HG03442 (cell line): Measurements from ENCODE around the gene GAS7.

ENCODE experiments used
- ATAC-seq: cut with Tn5 transposase; IDR thresholded peaks from one replicate; pipeline ENCODE4 v1.9.1; 2021; ENCODE audit warnings: mild to moderate bottlenecking, moderate library complexity; ENCODE audit not compliant: unreplicated experiment

The GAS7 gene

DNA sequence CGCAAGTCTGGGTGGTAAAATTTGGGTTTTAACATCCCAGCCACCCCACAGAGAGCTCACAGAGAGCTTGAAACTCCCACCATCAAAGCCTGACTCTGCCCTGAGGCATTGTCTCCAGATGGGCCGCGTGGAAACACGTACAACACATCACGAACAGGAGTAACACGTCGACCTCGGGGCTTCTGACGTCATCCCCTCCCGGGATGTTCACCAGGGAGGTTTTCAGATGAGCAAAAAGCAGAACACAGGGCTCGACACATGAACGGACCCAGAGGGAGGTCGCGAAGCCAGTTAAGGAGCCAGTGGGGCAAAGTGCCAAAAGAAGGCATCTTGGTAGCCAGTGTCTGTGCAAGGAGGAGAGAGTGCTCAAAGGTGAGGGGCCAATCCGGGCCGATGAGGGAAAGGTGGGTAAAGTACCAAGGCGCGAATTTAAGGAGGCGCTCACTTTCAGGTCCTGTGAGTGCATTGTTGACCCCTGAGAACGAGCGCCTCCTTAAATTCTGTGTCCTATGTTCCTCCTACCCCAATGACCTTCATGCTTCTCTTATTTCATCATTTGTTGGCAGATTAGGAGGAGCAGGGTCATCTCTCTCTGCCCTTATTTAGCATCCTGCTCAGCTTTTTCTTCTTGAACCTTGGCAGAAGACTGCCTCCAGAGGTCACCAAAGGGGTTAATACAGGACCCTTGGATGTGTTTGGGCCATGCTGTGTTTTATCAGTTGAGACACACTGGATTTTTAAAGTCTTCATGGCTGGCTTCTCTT lies 298.9 kb downstream of the GAS7 start:
- no peak for ATAC-seq

DNA sequence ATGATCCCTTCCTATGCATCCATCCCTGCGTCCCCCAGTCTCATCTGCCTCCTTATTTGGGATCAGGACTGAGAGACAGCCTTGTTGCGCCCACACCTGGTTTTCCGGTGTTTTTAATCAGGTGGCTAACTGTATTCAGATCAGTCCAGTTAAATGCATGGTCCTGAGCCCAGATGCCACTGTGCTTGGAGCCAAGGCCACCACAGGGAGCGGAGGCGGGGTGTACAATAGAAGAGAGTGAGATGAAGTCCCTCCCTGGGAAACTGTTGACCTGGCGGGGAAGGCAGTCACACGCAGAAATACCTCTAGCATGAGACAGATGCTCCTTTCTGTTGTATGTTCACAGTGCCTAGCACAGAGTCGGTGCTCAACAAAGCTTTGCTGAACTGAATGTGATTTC lies 299.6 kb downstream of the GAS7 start:
- no peak for ATAC-seq

- ATAC-seq, result no peak
These were observed 300.9 kb downstream of the GAS7 start for GRCh38 chr17:9897372-9897968.

DNA sequence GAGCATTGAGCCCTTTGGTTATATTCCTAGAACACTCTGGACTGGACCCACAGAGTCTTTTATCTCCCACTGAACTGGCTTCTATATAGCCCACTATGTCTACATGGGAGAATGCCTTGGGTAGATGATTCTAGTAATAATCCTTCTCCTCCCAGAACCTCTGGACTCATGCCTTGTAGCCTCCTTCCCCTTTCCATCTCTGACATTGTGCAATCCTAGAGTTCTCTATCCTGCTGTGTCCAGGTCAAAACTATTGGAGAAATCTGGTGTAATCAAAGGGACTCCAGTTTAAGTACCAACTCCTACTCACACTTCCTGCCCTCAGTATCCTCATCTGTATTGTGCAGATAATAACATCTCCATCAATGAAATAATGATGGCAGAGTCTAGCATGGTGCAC lies 302.5 kb downstream of the GAS7 start:
- ATAC-seq, result no peak

DNA sequence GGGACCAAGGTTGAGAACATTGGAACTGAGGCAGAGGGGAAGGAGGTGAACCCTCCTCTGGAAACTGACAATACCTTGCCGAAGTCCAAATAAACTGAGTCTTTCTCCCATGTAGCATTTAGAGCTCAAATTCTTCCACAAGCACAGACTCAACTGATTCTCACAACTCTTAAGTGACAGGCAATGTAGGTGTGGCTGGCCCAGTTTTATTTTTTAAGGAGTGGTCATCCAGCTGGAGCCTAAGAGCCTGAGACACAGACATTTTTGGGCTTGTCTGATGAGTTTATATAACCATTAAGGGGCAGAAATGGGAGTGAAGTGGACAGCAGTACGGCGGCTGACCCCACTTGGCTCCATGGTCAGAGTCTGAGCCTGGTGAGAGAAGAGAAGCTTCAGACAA lies 304.2 kb downstream of the GAS7 start:
- ATAC-seq, result no peak

DNA sequence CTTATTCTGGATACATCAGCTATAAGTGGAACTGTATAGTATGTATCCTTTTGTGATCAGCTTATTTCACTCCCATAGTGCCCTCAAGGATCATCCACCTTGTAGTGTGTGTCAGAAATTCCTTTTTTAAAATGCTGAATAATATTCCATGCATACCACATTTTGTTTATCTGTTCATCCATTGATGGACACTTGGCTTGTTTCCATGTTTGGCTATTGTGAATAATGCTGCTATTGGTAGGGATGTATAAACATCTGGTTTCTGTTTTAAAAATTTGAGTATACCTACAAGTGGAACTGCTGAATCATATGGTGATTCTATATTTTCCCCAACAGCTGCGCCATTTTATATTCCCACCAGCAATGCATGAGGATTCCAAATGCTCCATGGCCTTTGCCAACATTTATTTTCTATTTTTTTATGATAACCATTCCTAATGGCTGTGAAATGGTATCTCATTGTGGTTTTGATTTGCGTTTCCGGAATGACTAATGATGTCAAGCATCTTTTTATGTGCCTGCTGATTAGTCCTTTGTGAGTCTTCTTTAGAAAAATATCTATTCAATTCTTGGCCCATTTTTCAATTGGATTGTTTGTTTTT lies 304.9 kb downstream of the GAS7 start:
- no peak for ATAC-seq

DNA sequence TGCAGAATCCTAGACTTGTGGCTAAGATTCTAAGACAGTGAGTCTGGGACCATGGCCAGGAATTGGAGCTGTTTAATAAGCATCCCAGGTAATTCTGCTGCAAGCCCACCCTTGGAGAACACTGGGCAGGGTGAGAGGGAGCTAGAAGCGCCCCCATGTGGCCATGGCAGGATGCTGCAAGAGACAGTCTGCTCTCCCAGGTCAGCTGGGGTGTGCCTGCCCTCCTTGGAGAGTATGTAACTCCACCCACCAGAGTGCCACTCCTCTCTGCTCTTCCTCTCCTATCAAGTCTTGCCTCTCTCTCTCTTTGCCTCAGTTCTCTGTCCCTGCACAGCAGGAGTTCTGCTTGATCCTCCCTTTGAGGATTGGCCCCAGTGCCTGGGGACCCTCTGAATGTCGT lies 308.3 kb downstream of the GAS7 start:
- no peak for ATAC-seq

GRCh38 chr17:9887508-9887907 lies 310.9 kb downstream of the GAS7 start:
- ATAC-seq, result no peak

- no peak for ATAC-seq
These were observed 312.1 kb downstream of the GAS7 start for GRCh38 chr17:9886141-9886930.

DNA sequence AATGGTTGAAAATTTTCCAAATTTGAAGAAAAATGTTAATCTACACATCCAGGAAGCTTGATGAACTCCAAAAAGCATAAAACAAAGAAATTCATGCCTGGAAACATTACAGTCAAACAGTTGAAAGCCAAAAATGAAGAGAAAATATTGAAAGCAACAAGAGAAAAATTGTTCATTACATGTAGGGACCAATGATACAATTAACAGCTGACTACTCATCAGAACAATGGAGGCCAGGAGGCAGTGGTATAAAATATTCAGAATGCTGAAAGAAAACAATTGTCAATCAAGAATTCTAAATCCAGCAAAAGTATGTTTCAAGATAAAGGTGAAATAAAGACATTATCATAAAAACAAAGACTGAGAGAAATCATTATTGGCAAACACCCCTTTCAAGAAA lies 315.0 kb downstream of the GAS7 start:
- no peak for ATAC-seq

- peak; percentile 55 for ATAC-seq
These were observed 317.8 kb downstream of the GAS7 start for GRCh38 chr17:9880582-9880999.

DNA sequence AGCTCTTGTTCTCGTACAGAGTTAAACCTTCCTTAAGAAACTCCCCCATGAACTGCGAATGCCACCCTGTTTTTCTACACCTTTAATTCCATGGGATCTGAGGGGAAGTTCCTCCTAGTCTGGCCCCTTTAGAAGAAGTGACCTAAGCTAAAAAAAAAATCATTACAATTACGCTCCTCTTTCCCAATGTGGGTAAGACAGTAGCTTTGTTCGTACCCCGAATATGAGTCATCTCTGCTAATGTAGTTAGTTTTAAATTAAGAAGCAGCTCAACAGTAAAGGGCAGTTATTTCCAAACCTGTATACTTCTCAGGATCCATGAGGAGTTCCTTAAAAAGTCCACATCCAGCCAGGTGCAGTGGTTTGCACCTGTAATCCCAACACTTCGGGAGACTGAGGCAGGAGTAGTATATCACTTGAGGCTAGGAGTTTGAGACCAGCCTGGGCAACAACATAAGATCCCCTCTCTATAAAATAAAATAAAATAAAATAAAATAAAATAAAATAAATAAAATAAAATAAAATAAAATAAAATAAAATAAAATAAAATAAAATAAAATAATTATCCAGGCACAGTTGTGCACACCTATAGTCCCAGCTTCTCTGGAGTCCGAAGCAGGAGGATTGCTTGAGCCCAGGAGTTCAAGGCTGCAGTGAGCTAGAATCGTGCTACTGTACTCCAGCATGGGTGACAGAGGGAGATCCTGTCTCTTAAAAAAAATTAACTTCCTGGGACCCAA lies 319.4 kb downstream of the GAS7 start:
- no peak for ATAC-seq

GRCh38 chr17:9878356-9878755 lies 320.1 kb downstream of the GAS7 start:
- no peak for ATAC-seq

DNA sequence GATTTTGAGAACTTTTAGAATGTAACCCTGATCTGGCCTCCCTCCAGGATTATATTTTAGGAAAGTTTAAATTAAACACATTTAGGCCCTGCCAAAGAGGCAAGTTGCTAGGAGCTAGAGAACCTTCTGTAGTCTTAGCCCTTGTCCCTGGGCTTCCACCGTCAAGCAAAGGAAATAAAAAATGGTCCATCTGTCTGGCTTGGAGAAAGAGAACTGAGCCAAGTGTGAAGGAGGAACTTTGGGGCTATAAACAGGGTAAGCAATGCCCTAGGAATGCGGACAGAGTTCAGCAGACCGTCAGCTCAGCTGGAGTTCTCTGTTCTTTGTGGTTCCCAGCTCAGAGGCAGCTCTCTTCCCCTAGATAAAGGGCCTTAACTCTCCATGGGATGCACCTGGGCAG lies 323.0 kb downstream of the GAS7 start:
- ATAC-seq, result no peak

- no peak for ATAC-seq
These were observed 323.7 kb downstream of the GAS7 start for GRCh38 chr17:9874722-9875121.

DNA sequence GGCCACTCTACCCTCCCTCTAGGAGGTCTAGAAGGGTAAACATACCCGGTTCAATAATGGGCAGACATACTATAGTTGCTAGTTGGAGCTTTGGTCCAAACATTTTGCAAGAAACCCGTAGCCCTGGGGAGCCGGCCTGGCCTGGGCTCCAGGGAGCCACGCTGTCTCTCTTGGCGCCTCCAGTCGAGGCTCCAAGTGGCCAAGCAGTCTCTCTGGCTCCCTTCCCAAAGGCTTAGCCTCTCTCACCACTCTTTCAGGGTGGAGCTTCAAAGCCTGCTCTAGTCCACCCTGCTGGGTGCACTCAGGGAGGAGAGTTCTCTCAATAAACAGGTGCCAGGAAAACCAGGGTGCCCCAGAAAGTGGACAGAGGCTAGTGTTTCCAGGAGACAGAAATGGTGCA lies 325.6 kb downstream of the GAS7 start:
- ATAC-seq, result no peak

DNA sequence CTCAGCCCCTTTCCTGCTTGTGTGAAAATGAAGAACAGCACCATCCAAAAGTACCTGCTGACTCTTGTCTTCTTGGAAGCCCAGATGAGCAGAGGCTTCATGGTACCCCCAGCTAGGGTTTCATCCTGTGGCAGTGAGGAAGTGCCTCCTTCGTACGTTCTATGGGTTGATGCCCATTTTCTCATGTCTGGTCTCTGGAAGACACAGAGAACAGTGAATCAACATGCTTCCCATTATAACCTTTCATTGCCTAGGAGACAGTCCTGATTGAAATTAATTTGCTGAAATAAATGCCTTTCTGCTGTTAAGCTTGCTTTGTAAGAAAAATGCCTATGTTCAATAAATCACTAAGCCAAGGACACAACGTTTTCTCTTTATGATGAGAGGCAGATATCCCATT lies 329.9 kb downstream of the GAS7 start:
- no peak for ATAC-seq

- no peak for ATAC-seq
These were observed 332.8 kb downstream of the GAS7 start for GRCh38 chr17:9865586-9865985.

GRCh38 chr17:9862949-9863348 lies 335.5 kb downstream of the GAS7 start:
- no peak for ATAC-seq

DNA sequence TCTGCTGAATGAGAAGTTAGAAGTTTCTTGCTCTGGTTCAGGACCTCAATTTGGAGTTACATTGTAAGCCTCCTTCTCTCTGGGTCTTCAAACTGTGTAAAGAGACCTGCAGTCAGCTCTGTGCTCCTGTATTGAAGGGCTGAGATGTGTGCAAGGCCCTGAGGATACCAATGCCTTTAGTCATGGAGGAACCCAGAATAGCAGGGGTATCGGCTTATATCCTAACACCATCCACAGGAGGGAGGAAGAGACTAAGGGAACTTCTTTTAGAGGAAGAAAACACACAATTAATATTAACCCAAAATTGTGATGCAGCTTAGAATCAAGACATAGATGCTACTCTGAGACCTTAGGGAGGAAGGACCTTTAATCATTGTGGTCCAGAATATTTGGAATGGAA lies 336.2 kb downstream of the GAS7 start:
- ATAC-seq, result no peak

DNA sequence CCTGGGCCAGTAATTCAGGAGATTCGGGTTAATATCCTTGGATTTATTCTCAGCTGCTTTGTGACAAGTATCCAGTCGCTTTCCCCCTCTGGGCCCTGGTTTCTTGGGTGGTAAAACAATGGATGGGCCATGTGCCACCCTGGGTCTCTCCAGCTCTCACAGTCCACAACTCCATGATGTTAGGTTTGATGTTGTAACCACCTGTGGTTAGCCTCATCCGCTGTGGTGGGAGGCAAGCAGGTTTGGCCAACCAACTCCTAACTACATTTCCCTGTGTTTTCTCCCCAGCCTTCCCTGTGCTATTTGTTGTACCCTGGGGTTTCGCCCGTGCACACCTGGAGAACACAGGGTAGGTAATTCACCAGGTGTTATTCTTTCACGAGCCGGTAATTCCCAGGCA lies 337.6 kb downstream of the GAS7 start:
- no peak for ATAC-seq
